Measurements from ENCODE around the gene ARHGEF37. TPM values are rescaled to one million over a fixed set of nuclear protein-coding genes. Genes with fewer than 3 reads are reported as not detected.

ARHGEF37 gene
- total RNA-seq, 4 donors from 2014 or later, result 1.5 to 7.5 (median 4.9) TPM

GRCh38 chr5:149631506-149631905, 50.2 kb downstream of the ARHGEF37 start:
- TF ChIP-seq, protein P1, sequence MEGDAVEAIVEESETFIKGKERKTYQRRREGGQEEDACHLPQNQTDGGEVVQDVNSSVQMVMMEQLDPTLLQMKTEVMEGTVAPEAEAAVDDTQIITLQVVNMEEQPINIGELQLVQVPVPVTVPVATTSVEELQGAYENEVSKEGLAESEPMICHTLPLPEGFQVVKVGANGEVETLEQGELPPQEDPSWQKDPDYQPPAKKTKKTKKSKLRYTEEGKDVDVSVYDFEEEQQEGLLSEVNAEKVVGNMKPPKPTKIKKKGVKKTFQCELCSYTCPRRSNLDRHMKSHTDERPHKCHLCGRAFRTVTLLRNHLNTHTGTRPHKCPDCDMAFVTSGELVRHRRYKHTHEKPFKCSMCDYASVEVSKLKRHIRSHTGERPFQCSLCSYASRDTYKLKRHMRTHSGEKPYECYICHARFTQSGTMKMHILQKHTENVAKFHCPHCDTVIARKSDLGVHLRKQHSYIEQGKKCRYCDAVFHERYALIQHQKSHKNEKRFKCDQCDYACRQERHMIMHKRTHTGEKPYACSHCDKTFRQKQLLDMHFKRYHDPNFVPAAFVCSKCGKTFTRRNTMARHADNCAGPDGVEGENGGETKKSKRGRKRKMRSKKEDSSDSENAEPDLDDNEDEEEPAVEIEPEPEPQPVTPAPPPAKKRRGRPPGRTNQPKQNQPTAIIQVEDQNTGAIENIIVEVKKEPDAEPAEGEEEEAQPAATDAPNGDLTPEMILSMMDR (IDR thresholded peaks at IDR 0.05; ENCODE audit: low read depth), result no peak

GRCh38 chr5:149632311-149633251, 51.3 kb downstream of the ARHGEF37 start:
- TF ChIP-seq, protein P1 (IDR thresholded peaks at IDR 0.05; ENCODE audit: low read depth), result no peak

GRCh38 chr5:149633476-149634350, 52.4 kb downstream of the ARHGEF37 start:
- TF ChIP-seq, protein P1 (IDR thresholded peaks at IDR 0.05; ENCODE audit: low read depth), result no peak

- TF ChIP-seq, protein P1 (IDR thresholded peaks at IDR 0.05; ENCODE audit: low read depth), result no peak
Measured at GRCh38 chr5:149635394-149635793, 54.1 kb downstream of the ARHGEF37 start.

DNA sequence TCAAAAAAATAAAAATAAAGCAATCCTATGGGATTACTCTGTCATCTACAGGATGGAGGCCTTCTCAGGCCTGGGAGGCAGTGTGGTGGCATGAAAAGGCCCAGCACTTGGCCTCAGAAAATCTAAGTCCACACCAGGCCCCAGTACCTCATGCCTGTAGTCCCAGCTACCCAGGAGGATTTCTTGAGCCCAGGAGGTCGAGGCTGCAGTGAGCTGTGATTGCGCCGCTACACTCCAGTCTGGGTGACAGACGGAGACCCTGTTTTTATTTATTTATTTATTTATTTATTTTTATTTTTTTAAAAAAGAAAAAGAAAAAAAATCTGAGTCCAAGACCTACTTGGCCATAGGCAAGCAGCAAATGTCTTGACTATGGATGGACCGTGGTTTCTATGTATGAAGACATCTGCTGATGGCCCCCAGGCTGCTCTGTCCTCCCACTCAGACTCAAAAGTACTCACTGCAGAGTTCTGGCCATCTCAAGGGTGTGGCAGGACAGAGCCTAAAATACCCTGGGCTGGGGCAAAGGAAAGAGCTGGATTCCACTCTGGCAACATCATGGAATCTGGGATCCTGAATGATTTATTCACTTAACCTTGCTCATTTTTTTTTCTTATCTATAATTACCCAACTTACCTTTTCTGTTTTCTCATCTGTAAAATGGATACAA, 55.0 kb downstream of the ARHGEF37 start:
- TF ChIP-seq, protein P1 (IDR thresholded peaks at IDR 0.05; ENCODE audit: low read depth), result no peak

GRCh38 chr5:149636861-149637246, 55.6 kb downstream of the ARHGEF37 start:
- TF ChIP-seq, protein P1 (IDR thresholded peaks at IDR 0.05; ENCODE audit: low read depth), result no peak
